HepG2 (cell line): ENCODE data around the gene SEBOX.
A peak's percentile ranks its signal among the peaks of the same experiment; 100 is the strongest.

Experiments
- BHLHE40 ChIP-seq: IDR thresholded peaks from 2 replicates; pipeline ENCODE4 v1.6.1; 2011; ENCODE audit warnings: low read length, improper control_type of control experiment
- SATB2 ChIP-seq: sonication (generic); formaldehyde crosslinking; IDR thresholded peaks from 2 replicates; pipeline ENCODE4 v1.5.0; 2020; ENCODE audit warnings: missing genetic modification reagents
- SNAPC2 ChIP-seq: sonication (generic); formaldehyde crosslinking; IDR thresholded peaks from 2 replicates; pipeline ENCODE4 v1.8.1; 2022; ENCODE audit warnings: mild to moderate bottlenecking, missing genetic modification reagents
- ZFX ChIP-seq: sonication (generic); formaldehyde crosslinking; IDR thresholded peaks from 2 replicates; pipeline ENCODE4 v1.4.0; 2020; ENCODE audit warnings: mild to moderate bottlenecking, low read depth, missing genetic modification reagents, moderate library complexity
- ZNF530 ChIP-seq: sonication (generic); formaldehyde crosslinking; IDR thresholded peaks from 2 replicates; pipeline ENCODE4 v1.5.0; 2020; ENCODE audit warnings: low read depth, mild to moderate bottlenecking, missing genetic modification reagents
- ZSCAN29 ChIP-seq: sonication (generic); formaldehyde crosslinking; conservative IDR thresholded peaks from 2 replicates; pipeline ENCODE4 v1.4.0; 2020; ENCODE audit warnings: mild to moderate bottlenecking, missing genetic modification reagents

DNA sequence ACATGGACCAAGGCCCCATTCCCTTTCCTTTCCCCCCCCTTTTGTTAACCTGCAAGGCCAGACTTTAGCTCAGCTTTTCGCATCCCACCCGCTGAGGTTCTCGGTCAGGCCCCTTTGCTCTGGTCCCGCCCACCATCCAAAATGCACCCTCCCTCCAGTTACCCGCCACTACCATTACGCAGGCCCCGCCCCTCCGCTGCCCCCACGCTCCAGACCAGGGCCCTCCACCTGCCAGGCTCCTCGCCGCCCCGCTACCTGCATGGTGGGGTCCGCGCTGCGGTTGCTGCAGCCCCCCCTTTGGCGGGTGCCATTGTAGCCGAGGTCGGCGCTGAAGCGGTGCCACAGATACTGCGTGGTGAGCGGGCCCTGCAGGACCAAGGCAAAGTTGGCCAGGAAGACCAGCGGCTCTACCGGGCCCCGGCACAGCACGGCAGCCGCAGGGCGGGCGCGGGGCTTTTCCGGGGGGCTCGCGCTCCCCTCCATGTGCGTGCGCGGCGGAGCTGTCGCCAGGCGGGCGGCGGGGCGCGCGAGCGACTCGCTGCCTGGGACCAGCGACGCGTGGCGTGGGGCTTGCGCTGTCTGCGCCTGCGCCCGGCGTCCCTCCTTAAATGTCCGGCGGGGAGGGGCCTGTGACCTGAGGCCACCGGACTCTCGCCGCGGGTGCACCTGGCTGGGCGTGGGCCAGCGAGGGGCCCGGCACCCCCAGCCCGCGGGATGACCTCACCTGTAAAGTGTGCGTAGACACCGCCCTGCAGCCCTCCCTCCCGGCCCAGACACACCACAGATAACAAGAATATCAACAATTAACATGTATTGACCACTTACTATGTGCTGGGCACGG, 40.9 kb upstream of the SEBOX start, which contains the start of gene SLC46A1:
- TF ChIP-seq ZFX (CRISPR knock-in tag) = peak; percentile 84
- TF ChIP-seq SATB2 = no peak
- no peak for TF ChIP-seq ZSCAN29 (CRISPR knock-in tag)
- no peak for TF ChIP-seq ZNF530 (CRISPR knock-in tag)
- TF ChIP-seq BHLHE40 = no peak
- TF ChIP-seq SNAPC2 = no peak
